HepG2 (cell line): ENCODE data around the gene LHB. TPM values are rescaled to one million over a fixed set of nuclear protein-coding genes. Genes with fewer than 3 reads are reported as not detected.

ENCODE experiments used
- CTCF ChIP-seq: sonication (generic); formaldehyde crosslinking; IDR thresholded peaks from 2 replicates; pipeline ENCODE4 v1.5.0; 2020; ENCODE audit warnings: mild to moderate bottlenecking, missing genetic modification reagents, moderate library complexity
- FOXA3 ChIP-seq: IDR thresholded peaks from 2 replicates; pipeline ENCODE4 v1.6.1; 2016; ENCODE audit warnings: missing genetic modification reagents, missing compliant biosample characterization
- FOXM1 ChIP-seq: sonication (generic); formaldehyde crosslinking; IDR thresholded peaks from 2 replicates; pipeline ENCODE4 v1.5.0; 2020; ENCODE audit warnings: missing genetic modification reagents
- KDM2A ChIP-seq: sonication (generic); formaldehyde crosslinking; IDR thresholded peaks from 2 replicates; pipeline ENCODE4 v1.4.0; 2020; ENCODE audit warnings: low read depth, missing genetic modification reagents, borderline replicate concordance
- LRRFIP1 ChIP-seq: sonication (generic); formaldehyde crosslinking; conservative IDR thresholded peaks from 2 replicates; pipeline ENCODE4 v1.4.0; 2020; ENCODE audit warnings: missing genetic modification reagents
- MYC ChIP-seq: sonication (generic); formaldehyde crosslinking; IDR thresholded peaks from 2 replicates; pipeline ENCODE4 v1.9.0; 2021; ENCODE audit warnings: missing genetic modification reagents, borderline replicate concordance
- NR2F6 ChIP-seq, 2 experiments: IDR thresholded peaks; 2 replicates each; pipeline ENCODE4 v1.6.1; 2016; ENCODE audit warnings: antibody characterized with exemption in 1 of 2, mild to moderate bottlenecking in 1 of 2
- POLR2AphosphoS5 ChIP-seq: IDR thresholded peaks from 2 replicates; pipeline ENCODE4 v1.6.1; 2012; ENCODE audit warnings: low read depth, low read length
- POLR2G ChIP-seq: fragments of 200-400 bp; formaldehyde crosslinking; IDR thresholded peaks from 2 replicates; pipeline ENCODE4 v1.6.1; 2018; ENCODE audit warnings: mild to moderate bottlenecking, low read depth, low read length, moderate library complexity
- RAD21 ChIP-seq: fragments of 450-650 bp; formaldehyde crosslinking; IDR thresholded peaks from 2 replicates; pipeline ENCODE4 v1.5.0; 2020; ENCODE audit warnings: mild to moderate bottlenecking
- RARA ChIP-seq: IDR thresholded peaks from 2 replicates; pipeline ENCODE4 v1.6.1; 2016; ENCODE audit warnings: missing genetic modification reagents, missing compliant biosample characterization
- SALL1 ChIP-seq: sonication (generic); formaldehyde crosslinking; IDR thresholded peaks from 2 replicates; pipeline ENCODE4 v1.8.0; 2022; ENCODE audit warnings: mild to moderate bottlenecking, missing genetic modification reagents
- XRCC5 ChIP-seq: fragments of 200-400 bp; formaldehyde crosslinking; optimal IDR thresholded peaks from 2 replicates; pipeline ENCODE3; 2017; ENCODE audit warnings: mild to moderate bottlenecking, low read length
- ZFAT ChIP-seq: sonication (generic); formaldehyde crosslinking; conservative IDR thresholded peaks from 2 replicates; pipeline ENCODE4 v1.8.1; 2023; ENCODE audit warnings: missing genetic modification reagents, inconsistent platforms
- ZFY ChIP-seq: sonication (generic); formaldehyde crosslinking; IDR thresholded peaks from 2 replicates; pipeline ENCODE4 v1.4.0; 2020; ENCODE audit warnings: missing genetic modification reagents
- ZMYM3 ChIP-seq: sonication (generic); formaldehyde crosslinking; IDR thresholded peaks from 2 replicates; pipeline ENCODE4 v1.5.1; 2020; ENCODE audit warnings: mild to moderate bottlenecking, missing genetic modification reagents
- ZNF264 ChIP-seq: sonication (generic); formaldehyde crosslinking; IDR thresholded peaks from 2 replicates; pipeline ENCODE4 v1.4.0; 2020; ENCODE audit warnings: missing genetic modification reagents
- ZNF562 ChIP-seq: sonication (generic); formaldehyde crosslinking; IDR thresholded peaks from 2 replicates; pipeline ENCODE4 v1.8.0; 2022; ENCODE audit warnings: missing genetic modification reagents, borderline replicate concordance
- ZNF709 ChIP-seq: sonication (generic); formaldehyde crosslinking; IDR thresholded peaks from 2 replicates; pipeline ENCODE4 v1.5.0; 2020; ENCODE audit warnings: mild to moderate bottlenecking, missing genetic modification reagents
- ZNF766 ChIP-seq: sonication (generic); formaldehyde crosslinking; IDR thresholded peaks from 2 replicates; pipeline ENCODE4 v1.5.0; 2020; ENCODE audit warnings: missing genetic modification reagents, borderline replicate concordance
- ZNF777 ChIP-seq: sonication (generic); formaldehyde crosslinking; IDR thresholded peaks from 2 replicates; pipeline ENCODE4 v1.4.0; 2020; ENCODE audit warnings: missing genetic modification reagents
- ZNF792 ChIP-seq: IDR thresholded peaks from 2 replicates; pipeline ENCODE4 v1.6.1; 2016
- ZSCAN21 ChIP-seq: sonication (generic); formaldehyde crosslinking; IDR thresholded peaks from 2 replicates; pipeline ENCODE4 v1.8.0; 2022; ENCODE audit warnings: mild to moderate bottlenecking, missing genetic modification reagents, moderate library complexity, borderline replicate concordance
- polyA plus RNA-seq, 8 experiments: library from polyadenylated mRNA; depleted of rRNA in 3 of 8; stranded (reverse) in 7 of 8; unstranded in 1 of 8; fragments of >200 nt; fragmentation: Illumina TruSeq in 4 of 8; extraction: Trizol in 4 of 8; gene quantifications; 2 replicates each; pipeline versions ENCODE4 v1.2.1 to v1.2.3, GENCODE V29; 2011 to 2016; ENCODE audit warnings: low read depth in 4 of 8, missing spikeins in 1 of 8, mixed read lengths in 1 of 8; ENCODE audit not compliant: insufficient read depth in 1 of 8
- total RNA-seq, 5 experiments: library from RNA; depleted of rRNA; stranded (reverse); fragments of >200 nt; fragmentation: Illumina TruSeq; extraction: Trizol; gene quantifications; 2 replicates each; pipeline ENCODE4 v1.2.3, GENCODE V29; 2016; ENCODE audit warnings: low read depth in 1 of 5
- TF ChIP-seq, protein P1 (sequence below): sonication (generic); formaldehyde crosslinking; IDR thresholded peaks from 2 replicates; pipeline ENCODE4 v1.5.1; 2020; ENCODE audit warnings: missing genetic modification reagents, mild to moderate bottlenecking, borderline replicate concordance
- TF ChIP-seq, protein P2 (sequence below): sonication (generic); formaldehyde crosslinking; IDR thresholded peaks from 2 replicates; pipeline ENCODE4 v1.9.0; 2022; ENCODE audit warnings: missing genetic modification reagents, mild to moderate bottlenecking, borderline replicate concordance

Gene LHB
- total and polyA plus RNA-seq, 2 of the 13 experiments (the other 11 are each of a cell fraction or from before 2014, with no cell fraction given) = not detected

- TF ChIP-seq LRRFIP1 (CRISPR knock-in tag) (no peak), SALL1 (CRISPR knock-in tag) (peak; percentile 56; the same call in 1 of the 2 replicates), FOXA3 (CRISPR knock-in tag) (peak; percentile 7; the same call in 1 of the 2 replicates), ZNF709 (CRISPR knock-in tag) (peak; percentile 36; the same call in 1 of the 2 replicates), ZNF777 (CRISPR knock-in tag) (peak; percentile 56), ZMYM3 (CRISPR knock-in tag) (no peak), ZNF766 (CRISPR knock-in tag) (0 out of 2 replicates have a peak, but pooled peaks have one; percentile 23), KDM2A (CRISPR knock-in tag) (peak; percentile 91), ZSCAN21 (CRISPR knock-in tag) (peak; percentile 66; the same call in 1 of the 2 replicates), POLR2G (peak; percentile 53; the same call in 1 of the 2 replicates), MYC (0 out of 2 replicates have a peak, but pooled peaks have one; percentile 28), ZFAT (no peak), RAD21 (CRISPR knock-in tag) (peak; percentile 56), XRCC5 (peak; percentile 69), RARA (CRISPR knock-in tag) (no peak), NR2F6 (IDR thresholded peaks at IDR 0.05) (no peak), NR2F6 (CRISPR knock-in tag; IDR thresholded peaks at IDR 0.05) (no peak), CTCF (CRISPR knock-in tag) (peak; percentile 57), ZNF792 (CRISPR knock-in tag) (no peak), ZNF264 (CRISPR knock-in tag) (no peak), ZFY (peak; percentile 47; the same call in 1 of the 2 replicates), FOXM1 (CRISPR knock-in tag) (no peak), ZNF562 (CRISPR knock-in tag) (no peak), POLR2AphosphoS5 (0 out of 2 replicates have a peak, but pooled peaks have one; percentile 2)
- TF ChIP-seq, protein P1, sequence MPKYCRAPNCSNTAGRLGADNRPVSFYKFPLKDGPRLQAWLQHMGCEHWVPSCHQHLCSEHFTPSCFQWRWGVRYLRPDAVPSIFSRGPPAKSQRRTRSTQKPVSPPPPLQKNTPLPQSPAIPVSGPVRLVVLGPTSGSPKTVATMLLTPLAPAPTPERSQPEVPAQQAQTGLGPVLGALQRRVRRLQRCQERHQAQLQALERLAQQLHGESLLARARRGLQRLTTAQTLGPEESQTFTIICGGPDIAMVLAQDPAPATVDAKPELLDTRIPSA = no peak
- TF ChIP-seq, protein P2, sequence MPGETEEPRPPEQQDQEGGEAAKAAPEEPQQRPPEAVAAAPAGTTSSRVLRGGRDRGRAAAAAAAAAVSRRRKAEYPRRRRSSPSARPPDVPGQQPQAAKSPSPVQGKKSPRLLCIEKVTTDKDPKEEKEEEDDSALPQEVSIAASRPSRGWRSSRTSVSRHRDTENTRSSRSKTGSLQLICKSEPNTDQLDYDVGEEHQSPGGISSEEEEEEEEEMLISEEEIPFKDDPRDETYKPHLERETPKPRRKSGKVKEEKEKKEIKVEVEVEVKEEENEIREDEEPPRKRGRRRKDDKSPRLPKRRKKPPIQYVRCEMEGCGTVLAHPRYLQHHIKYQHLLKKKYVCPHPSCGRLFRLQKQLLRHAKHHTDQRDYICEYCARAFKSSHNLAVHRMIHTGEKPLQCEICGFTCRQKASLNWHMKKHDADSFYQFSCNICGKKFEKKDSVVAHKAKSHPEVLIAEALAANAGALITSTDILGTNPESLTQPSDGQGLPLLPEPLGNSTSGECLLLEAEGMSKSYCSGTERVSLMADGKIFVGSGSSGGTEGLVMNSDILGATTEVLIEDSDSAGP (CRISPR knock-in tag) = 0 out of 2 replicates have a peak, but pooled peaks have one; percentile 24
- TF ChIP-seq, all 625 proteins: peak for 34
These were observed 918 bp upstream of the LHB start (continued) for GRCh38 chr19:49017666-49018351.
